Raji (cell line): ENCODE measurements around the gene RPS4Y2.

Source experiments
- POLR2A ChIP-seq: IDR thresholded peaks from 2 replicates; pipeline ENCODE4 v1.6.1; 2011; ENCODE audit warnings: low read depth, low read length, control low read depth; ENCODE audit not compliant: insufficient read depth

The RPS4Y2 gene

DNA sequence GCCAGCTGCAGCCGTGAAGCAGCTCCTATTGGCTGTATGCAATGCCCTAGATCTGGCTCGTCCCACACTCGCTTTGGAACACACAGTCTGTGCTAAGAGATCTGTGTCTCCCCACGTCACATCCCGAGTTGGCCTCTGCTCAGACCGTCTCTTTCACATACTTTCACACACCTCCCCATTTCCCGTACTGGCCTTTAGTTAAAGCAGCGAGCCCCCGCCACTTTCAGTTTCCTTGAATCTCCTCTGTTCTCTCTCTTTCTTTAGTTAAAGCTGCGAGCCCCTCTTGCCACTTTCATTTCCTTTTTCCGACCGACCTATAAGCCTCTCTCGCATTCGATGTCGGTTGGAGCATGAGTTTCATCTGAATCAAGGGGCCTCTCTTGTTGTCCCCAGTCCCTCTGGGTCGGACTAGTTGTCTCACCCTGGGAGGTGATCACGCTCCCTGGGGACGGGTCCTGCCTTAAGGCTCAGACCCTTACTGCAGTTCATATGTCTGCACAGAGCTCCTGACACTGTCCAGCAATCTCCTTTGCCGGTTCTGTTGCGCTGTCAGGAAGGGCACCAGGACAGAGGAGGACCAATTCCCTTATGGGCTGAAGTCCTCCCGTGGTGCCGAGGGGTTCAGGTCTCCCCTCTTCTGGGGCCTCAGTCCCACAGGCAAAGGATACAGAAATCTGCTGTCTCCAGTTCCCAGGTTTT is 42.6 kb downstream of the RPS4Y2 start:
- no peak for TF ChIP-seq POLR2A

DNA sequence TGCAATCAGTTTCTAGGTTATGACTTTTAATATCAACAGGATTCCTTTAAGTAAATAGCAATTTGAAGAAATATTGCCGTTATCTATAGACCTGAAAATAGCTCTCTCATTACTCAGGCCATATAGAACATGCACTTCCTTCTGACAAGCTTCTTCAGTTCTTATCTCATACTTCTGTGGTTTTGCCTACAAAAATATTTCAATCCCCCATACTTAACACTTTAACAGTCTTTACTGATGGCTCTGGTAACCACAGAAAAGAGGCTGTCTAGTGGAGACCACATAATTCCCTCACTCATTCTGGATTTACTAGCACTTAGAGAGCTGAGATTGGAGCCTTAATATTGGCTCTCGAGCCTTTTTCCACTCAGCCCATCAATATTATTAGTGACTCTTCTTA is 46.8 kb downstream of the RPS4Y2 start:
- no peak for TF ChIP-seq POLR2A

DNA sequence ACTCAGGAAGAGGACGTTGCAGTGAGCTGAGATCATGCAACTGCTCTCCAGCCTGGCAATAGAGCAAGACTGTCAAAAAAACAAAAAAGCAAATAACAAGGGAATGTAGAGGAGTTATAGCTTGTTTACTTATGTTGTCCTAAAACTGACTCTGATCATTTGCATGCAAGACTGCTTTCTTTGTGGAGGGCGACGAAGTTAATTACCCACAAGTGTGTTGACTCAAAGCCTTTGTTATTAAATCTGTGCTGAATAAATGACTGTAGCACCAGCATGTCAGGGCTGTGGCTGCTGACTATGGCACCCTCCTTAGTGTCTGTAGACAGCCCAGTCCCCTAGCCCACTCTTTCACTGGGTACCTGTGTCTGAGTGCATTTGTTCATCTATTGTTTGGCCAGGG is 50.3 kb downstream of the RPS4Y2 start:
- TF ChIP-seq POLR2A: no peak

DNA sequence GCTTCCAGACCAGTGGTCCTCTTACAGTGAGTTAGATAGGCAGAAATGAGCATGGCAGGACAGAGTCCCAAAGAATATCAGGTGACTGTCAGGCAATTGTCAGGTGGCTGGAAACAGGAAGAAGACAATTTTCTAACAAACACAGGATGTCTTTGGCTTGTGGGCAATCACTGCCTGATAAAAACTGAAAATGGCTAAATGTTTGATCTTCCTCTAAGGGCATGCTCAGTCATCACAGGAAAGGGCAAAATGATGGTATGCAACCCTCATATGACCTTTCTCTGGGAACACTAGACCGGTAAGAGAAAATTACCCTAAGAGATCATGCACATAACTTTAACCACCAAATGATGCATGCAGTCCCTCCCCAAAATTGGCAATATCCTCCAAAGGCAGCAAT is 57.6 kb downstream of the RPS4Y2 start:
- no peak for TF ChIP-seq POLR2A

DNA sequence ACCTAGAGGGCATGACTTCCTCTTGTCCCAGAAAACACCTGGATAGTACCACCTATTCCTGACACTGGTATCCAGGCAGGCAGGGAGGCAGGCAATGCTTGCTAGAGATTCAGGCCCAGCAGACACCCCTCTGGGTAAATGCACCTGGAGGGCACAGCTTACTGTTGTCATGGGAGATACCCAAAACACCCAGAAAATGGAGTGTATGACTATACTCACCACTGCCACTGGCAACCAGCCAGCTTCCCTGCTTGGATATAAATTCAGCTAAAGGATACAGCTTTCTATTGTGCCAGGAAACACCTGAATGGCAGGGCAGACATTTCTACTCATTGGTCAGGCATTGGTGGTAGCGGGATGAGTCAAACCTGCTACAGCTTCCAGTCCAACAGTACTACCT is 58.9 kb downstream of the RPS4Y2 start:
- TF ChIP-seq POLR2A: no peak

DNA sequence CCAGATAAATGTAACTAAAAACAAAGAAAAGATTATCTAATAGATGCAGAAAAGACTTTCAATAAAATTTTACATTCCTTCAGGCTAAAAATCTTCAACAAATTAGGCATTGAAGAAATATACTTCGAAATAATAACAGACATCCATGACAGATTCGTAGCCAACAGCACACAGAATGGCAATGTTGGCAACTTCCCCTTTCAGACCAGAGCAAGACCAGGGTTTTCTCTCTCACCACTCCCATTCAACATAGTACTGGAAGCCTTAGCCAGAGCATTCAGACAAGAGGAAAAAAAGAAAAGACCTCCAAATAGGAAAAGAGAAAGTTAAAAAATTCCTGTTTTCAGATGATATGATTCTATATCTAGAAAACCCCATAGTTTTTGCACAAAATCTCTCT is 61.2 kb downstream of the RPS4Y2 start:
- no peak for TF ChIP-seq POLR2A
